HG03378 (cell line): Measurements from ENCODE around the gene TRAPPC2L.

Experiments used
- ATAC-seq: cut with Tn5 transposase; IDR thresholded peaks from one replicate; pipeline ENCODE4 v1.9.1; 2021; ENCODE audit warnings: mild to moderate bottlenecking, moderate library complexity; ENCODE audit not compliant: unreplicated experiment

TRAPPC2L gene

DNA sequence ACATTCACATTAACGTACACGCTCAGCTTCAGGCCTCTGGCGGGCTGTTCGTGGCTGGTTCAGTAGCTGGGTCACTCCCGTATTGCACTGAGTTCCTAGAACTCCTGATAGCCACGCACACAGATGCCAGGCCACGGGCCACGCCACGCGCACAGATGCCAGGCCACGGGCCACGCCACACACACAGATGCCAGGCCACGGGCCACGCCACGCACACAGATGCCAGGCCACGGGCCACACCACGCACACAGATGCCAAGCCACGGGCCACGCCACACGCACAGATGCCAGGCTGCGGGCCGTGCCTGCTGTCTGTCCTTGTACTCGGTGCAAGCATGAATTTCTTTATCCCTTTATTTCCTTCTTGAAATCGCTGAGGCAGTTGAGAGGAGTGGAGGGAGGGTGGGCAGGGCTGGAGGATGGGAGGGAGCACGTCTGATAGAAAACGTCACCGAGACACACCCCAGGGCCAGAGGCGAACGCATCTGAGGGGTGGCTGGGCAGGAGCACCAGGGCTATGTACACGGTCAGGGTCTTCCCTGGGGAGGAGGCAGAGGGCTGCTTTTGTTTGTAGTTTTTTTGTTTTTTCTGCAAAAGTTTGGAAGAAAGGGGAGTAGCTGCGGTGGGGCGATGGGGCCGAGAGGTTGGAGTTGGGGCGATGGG is 18.1 kb downstream of the TRAPPC2L start:
- ATAC-seq, result no peak

GRCh38 chr16:88875703-88876234 is 18.8 kb downstream of the TRAPPC2L start:
- ATAC-seq, result no peak

- ATAC-seq, result no peak
Measured at GRCh38 chr16:88876942-88877526, 20.1 kb downstream of the TRAPPC2L start.

- ATAC-seq, result no peak
Measured at GRCh38 chr16:88877564-88878289, 20.8 kb downstream of the TRAPPC2L start.

GRCh38 chr16:88878356-88878755 is 21.4 kb downstream of the TRAPPC2L start:
- ATAC-seq, result no peak

DNA sequence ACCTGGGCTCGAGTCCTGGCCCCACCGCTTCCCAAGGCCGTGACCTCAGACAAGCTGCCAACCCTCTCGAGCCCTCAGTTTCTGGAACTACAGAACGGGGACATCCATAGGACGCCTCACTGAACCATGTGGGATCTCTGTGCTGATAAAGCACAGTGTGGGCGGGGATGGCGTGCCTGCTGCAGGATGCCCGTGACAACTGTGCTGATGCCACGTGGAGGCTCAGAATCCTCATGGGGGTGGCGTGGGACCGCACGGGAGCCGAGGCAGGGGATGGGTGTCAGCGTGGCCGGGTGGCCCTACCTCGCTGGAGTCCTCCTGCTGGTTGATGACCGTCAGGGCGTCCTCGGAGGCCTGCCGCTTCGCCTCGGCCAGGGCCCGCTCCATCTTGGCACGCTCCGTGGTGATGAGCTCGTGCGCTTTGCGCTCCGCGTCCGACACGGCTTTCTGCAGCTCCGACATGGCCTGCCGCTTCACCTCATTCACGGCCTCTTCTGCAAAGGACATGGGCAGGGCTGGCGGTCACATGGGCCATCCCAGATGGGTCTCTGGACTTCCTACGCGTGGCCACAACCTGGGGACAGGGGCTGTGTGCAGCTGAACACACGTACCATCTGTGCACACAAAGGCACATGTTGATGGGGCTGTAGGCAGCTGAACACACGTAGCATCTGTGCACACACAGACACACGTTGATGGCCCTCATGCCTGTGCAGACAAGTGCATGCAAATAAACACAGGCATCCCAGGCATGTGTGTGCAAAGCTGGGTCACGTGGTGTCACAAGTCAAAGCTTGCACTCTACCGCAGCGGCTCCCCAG is 22.2 kb downstream of the TRAPPC2L start:
- ATAC-seq, result no peak

DNA sequence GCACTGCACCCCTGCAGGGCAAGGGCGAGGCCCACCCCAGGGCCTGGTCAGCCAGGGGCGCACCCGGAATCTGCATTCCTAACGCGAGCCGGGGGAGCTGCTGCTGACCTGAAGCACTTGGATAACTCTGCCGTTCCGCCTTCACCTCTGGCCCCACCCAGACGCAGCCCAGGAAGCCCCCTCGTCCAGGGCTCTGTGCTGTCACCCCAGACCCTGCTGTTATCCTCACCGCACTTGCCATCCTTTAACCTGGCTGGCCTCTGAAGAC is 22.8 kb downstream of the TRAPPC2L start:
- ATAC-seq, result no peak

DNA sequence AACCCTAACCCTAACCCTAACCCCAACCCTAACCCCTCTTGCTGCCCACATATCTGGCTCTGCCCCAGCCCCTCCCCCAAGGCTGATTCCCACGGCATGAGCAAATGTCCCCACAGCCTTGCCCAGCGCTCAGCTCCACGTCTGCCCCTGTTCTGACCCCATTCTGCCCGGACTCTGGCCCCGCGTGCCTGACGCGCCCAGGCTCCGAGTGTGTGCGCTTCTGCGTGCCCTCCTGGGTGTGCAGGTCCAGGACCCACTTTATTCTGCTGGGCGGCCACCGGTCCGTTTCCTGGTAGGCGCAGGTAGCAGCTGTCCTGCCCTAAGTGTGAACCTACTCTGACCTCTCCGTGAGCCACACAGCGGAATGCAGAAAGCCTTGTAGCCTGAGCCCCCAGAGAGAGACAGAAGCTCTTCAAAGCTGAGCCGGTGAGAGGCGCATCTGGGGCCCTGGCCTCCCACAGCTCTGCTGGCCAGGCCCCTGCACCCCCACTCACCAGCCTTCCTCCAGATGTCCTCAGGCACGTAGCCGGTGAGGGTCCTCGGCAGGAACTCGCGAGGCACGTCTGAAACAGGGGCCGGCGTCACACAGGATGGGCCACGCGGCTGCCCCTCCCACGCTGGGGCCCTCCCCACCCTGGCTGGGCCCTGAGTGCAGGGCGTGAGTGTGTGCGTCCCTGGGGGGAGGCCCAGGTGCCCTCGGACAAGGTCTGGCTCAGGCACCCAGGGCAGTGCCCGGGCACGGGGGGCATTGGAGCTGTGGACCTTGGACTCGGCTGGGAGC is 23.5 kb downstream of the TRAPPC2L start:
- no peak for ATAC-seq

GRCh38 chr16:88881007-88881615 is 24.2 kb downstream of the TRAPPC2L start:
- no peak for ATAC-seq

GRCh38 chr16:88881675-88882357 is 24.9 kb downstream of the TRAPPC2L start:
- no peak for ATAC-seq

GRCh38 chr16:88882358-88883030 is 25.6 kb downstream of the TRAPPC2L start:
- ATAC-seq, result no peak

DNA sequence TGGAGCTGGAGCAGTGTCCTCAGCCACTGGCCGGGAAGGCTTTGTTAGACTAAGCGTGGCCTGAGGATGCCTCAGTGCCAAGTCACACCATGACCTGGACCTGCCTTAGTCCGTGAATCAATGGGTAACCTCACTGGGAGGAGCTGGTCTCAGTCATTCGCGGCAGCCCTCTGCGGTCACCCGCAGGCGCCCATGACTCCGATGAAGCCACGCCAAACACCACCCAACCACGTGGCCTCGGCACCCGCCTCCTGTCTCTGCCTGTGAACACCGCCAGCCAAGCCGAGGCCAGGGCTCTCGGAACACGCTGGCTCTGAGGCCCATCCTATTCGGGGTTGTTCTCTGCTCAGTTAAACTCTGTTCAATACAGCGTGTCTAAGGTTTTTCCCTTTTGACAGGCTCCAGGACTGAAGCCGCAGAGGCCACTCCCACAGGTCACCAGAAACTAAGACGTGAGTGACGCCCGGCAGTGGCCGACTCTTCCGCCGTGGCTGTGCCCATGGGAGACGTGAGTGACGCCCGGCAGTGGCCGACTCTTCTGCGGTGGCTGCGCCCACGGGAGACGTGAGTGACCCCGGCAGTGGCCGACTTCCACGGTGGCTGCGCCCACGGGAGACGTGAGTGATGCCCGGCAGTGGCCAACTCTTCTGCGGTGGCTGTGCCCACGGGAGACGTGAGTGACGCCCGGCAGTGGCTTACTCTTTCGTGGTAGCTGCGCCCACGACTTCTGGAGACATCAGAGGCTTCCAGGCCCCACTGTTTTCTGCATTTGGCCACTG is 26.4 kb downstream of the TRAPPC2L start:
- no peak for ATAC-seq

- ATAC-seq, result no peak
Measured at GRCh38 chr16:88883946-88884345, 27.0 kb downstream of the TRAPPC2L start.

DNA sequence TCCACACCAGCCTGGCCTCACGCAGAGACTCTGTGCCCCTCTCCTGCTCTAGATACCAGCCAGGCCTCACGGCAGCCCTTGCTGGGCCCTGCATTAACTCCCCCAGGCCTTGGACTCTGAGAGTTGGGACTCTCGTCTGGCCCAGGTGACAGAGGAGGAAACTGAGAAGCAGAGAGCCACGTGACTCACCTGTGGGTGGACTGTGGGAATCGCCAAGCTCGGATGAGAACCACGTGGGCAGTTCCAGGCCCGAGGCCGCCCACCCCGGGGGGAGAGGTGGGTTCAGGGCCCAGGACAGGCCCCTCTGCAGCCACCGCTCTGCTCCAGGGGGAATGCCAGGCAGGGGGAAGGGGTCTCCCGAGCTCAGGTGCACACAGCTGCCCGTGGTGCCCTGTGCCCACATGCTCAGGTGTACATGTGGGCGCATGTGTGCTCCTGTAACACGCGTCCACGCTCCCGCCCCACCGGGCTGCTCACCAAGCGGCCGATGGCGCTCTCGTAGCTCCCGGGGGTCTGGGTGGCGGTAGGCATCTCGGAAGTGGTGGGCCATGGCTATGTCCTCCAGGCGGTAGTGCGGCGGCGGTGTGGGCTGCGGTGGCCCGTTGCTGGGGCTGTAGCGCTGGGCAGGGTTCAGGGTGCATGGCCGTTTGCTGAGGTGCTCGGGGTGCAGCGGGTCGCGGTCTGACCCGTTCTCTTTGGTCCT is 27.8 kb downstream of the TRAPPC2L start:
- no peak for ATAC-seq

GRCh38 chr16:88885693-88886280 is 28.9 kb downstream of the TRAPPC2L start:
- ATAC-seq, result no peak

GRCh38 chr16:88886420-88886844 is 29.5 kb downstream of the TRAPPC2L start:
- ATAC-seq, result no peak

- no peak for ATAC-seq
Measured at GRCh38 chr16:88886845-88887521, 30.1 kb downstream of the TRAPPC2L start.
